Gastrocnemius medialis (tissue), 4 donors: ENCODE measurements around the gene SOWAHA.

ENCODE experiments used
- POLR2A ChIP-seq, 2 donors: fragments of 450-650 bp; IDR thresholded peaks; one replicate each; pipeline ENCODE4 v1.6.1; 2017; ENCODE audit warnings: antibody characterized with exemption in 2 of 2, mild to moderate bottlenecking in 2 of 2, moderate library complexity in 2 of 2
- TF ChIP-seq, protein P1 (sequence below), 5 experiments: fragments of 450-650 bp in 3 of 5; fragments of 200-600 bp in 2 of 5; sonication (generic) in 2 of 5; IDR thresholded peaks in 4 of 5; conservative IDR thresholded peaks in 1 of 5; 1 replicate in 4 of 5; 2 replicates in 1 of 5; pipeline ENCODE4 v1.5.1; 2016 to 2019; ENCODE audit warnings: antibody characterized with exemption in 5 of 5, mild to moderate bottlenecking in 3 of 5, moderate library complexity in 3 of 5

- TF ChIP-seq, protein P1, sequence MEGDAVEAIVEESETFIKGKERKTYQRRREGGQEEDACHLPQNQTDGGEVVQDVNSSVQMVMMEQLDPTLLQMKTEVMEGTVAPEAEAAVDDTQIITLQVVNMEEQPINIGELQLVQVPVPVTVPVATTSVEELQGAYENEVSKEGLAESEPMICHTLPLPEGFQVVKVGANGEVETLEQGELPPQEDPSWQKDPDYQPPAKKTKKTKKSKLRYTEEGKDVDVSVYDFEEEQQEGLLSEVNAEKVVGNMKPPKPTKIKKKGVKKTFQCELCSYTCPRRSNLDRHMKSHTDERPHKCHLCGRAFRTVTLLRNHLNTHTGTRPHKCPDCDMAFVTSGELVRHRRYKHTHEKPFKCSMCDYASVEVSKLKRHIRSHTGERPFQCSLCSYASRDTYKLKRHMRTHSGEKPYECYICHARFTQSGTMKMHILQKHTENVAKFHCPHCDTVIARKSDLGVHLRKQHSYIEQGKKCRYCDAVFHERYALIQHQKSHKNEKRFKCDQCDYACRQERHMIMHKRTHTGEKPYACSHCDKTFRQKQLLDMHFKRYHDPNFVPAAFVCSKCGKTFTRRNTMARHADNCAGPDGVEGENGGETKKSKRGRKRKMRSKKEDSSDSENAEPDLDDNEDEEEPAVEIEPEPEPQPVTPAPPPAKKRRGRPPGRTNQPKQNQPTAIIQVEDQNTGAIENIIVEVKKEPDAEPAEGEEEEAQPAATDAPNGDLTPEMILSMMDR (IDR thresholded peaks at IDR 0.05 in 4 of 5, conservative IDR thresholded peaks at IDR 0.05 in 1 of 5): no peak
- no peak for TF ChIP-seq POLR2A (IDR thresholded peaks at IDR 0.05)
These were observed 3.9 kb downstream of the SOWAHA start for GRCh38 chr5:132817011-132817410.
